Hippocampal formation (tissue), 2 donors: ENCODE measurements around the gene PRSS27.
A peak's percentile ranks its signal among the peaks of the same experiment; 100 is the strongest.

Source experiments
- DNase-seq, 2 donors: peaks; one replicate each; lab custom pipeline; 2025; lab: John Stamatoyannopoulos, UW

Gene PRSS27

GRCh38 chr16:2720064-2720457, at the start of gene PRSS27:
Gene PRSS27, minus strand, starts transcription at chr16:2720224. Its CDS starts 64 bp downstream, at chr16:2720160.
- DNase-seq: no peak

- DNase-seq: no peak
These were observed 49.6 kb upstream of the PRSS27 start for GRCh38 chr16:2769675-2770056.

GRCh38 chr16:2769100-2769529, 49.1 kb upstream of the PRSS27 start:
- no peak for DNase-seq

- no peak for DNase-seq
These were observed 48.5 kb upstream of the PRSS27 start for GRCh38 chr16:2768403-2769089.

GRCh38 chr16:2767891-2768290, 47.9 kb upstream of the PRSS27 start:
- DNase-seq: no peak

GRCh38 chr16:2767140-2767731, 47.2 kb upstream of the PRSS27 start:
- no peak for DNase-seq

- DNase-seq: no peak
These were observed 46.6 kb upstream of the PRSS27 start for GRCh38 chr16:2766430-2767139.

- no peak for DNase-seq
These were observed 45.7 kb upstream of the PRSS27 start for GRCh38 chr16:2765462-2766404.

GRCh38 chr16:2764718-2765117, 44.7 kb upstream of the PRSS27 start:
- no peak for DNase-seq

GRCh38 chr16:2763173-2763572, 43.1 kb upstream of the PRSS27 start:
- DNase-seq: no peak

- no peak for DNase-seq
These were observed 42.7 kb upstream of the PRSS27 start for GRCh38 chr16:2762711-2763110.

- DNase-seq: no peak
These were observed 42.0 kb upstream of the PRSS27 start for GRCh38 chr16:2761886-2762583.

- no peak for DNase-seq
These were observed 41.4 kb upstream of the PRSS27 start for GRCh38 chr16:2761472-2761871.

GRCh38 chr16:2757344-2757743, 37.3 kb upstream of the PRSS27 start:
- DNase-seq: no peak

GRCh38 chr16:2756288-2757015, 36.4 kb upstream of the PRSS27 start:
- DNase-seq: no peak

GRCh38 chr16:2755158-2755557, 35.1 kb upstream of the PRSS27 start:
- DNase-seq: no peak

GRCh38 chr16:2753733-2754020, 33.7 kb upstream of the PRSS27 start:
- DNase-seq: peak in 1 of 2 donors; percentile 6

GRCh38 chr16:2752850-2753732, 33.1 kb upstream of the PRSS27 start:
- peak; percentile 68 to 88 for DNase-seq

- DNase-seq: peak; percentile 88 to 94
These were observed 32.2 kb upstream of the PRSS27 start, which contains the start of gene SRRM2 for GRCh38 chr16:2752035-2752849. Gene SRRM2, plus strand, starts transcription at chr16:2752638. Its CDS starts 3,727 bp downstream, at chr16:2756365.
